Forelimb muscle (tissue), 1 donor: ENCODE results near the gene RHOF. TPM values are rescaled to one million over a fixed set of nuclear protein-coding genes. Genes with fewer than 3 reads are reported as not detected.
"Not testable (repeated sequence)": the region's sequence is repeated elsewhere in the genome, so short reads cannot be mapped to it uniquely, and the experiment has no call there.

Source experiments
- DNase-seq: peaks from one replicate; pipeline ENCODE4 v3.0.0-alpha.2; 2013; ENCODE audit warnings: low read depth
- polyA plus RNA-seq: library from polyadenylated mRNA; unstranded; fragments of 120-200 nt; gene quantifications from one replicate; pipeline ENCODE4 v1.2.1, GENCODE V29; 2013; ENCODE audit not compliant: insufficient read length

The RHOF gene
- polyA plus RNA-seq, 1 donor = 2.6 TPM

DNA sequence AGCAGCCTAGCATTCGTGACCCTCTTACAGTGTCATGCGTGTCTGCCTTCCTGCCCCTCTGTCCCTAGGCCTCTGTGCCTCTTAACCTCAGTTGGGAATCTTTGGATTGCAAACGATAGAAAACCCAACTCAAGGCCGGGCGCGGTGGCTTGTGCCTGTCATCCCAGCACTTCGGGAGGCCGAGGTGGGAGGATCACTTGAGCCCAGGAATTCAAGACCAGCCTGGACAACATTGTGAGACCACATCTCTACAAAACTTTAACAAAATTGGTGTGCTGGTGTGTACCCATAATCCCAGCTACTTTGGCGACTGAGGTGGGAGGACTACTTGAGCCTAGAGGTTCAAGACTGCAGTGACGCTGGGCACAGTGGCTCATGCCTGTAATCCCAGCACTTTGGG lies 44.2 kb downstream of the RHOF start:
- no peak for DNase-seq

DNA sequence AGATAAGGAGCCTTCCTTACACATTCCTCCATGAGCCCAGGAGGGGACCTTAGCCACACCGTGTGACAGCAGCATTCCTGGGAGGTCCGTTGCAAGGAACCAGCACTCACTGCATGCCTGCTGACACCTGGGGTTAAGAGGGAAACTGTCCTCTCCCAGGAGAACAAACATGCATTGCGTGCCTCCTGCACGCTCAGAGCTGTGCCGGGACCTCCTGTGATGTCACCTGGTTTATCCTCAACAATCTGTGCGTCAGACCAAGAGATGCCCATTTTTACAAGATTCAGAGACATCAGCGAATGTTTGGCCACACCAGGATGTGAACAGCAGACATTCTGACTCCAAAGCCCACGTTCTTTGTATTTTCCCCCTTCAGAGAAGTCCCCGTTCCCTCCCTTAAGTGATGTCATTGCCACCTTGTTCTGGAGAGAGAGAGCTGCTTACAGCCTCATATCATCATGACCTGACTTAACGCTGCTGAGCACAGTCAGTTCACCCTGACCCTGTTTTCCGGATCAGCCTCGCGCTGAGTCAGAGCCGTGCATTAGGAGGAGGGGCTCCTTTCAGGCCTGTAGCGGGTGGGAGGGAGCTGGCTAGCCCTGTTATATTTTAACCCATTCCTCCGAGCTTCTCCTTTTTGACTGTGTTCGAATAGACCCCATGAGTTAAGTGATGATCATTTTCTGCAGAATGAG lies 44.8 kb downstream of the RHOF start:
- no peak for DNase-seq

DNA sequence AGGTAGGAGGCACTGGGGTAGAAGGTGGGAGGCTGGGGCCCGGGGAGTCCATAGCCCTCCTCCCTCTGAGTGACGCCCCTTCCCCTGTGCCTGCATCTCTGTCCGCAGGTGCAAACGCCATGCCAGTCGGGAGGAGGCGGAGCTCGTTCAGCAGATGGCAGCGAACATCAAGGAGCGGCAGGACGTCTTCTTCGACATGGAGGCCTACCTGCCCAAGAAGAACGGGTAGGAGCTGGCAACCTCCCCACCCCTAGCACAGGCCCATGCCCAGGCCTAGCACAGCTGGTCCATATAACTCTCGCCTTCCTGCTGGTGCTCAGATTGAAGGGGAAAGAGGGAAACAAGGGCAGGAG lies 45.3 kb downstream of the RHOF start:
- DNase-seq = no peak

DNA sequence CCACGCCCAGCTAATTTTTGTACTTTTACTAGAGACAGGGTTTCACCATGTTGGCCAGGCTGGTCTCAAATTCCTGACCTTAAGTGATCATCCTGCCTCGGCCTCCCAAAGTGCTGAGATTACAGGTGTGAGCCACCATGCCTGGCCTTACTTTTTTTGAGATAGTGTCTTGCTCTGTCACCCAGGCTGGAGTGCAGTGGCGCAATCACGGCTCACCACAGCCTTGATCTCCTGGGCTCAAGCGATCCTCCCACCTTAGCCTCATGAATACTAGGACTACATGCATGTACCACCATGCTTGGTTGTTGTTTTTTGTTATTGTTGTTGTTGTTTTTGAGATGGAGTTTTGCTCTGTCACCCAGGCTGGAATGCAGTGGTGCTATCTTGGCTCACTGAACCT lies 47.9 kb downstream of the RHOF start:
- not testable (repeated sequence) for DNase-seq

DNA sequence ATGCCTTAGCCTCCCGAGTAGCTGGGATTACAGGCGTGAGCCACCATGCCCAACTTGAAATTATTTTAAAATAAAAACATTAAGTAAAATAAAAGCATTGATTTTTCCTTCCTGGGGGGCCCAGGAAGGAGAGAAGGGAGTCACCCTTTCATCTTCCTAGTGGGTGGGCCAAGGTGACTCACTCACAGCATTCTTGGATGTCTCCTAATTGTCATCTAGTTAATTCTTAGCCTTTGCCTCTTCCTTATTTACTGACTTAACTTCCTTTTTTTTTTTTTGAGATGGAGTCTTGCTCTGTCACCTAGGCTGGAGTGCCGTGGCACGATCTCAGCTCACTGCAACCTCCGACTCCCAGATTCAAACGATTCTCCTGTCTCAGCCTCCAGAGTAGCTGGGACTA lies 51.7 kb downstream of the RHOF start:
- no peak for DNase-seq

DNA sequence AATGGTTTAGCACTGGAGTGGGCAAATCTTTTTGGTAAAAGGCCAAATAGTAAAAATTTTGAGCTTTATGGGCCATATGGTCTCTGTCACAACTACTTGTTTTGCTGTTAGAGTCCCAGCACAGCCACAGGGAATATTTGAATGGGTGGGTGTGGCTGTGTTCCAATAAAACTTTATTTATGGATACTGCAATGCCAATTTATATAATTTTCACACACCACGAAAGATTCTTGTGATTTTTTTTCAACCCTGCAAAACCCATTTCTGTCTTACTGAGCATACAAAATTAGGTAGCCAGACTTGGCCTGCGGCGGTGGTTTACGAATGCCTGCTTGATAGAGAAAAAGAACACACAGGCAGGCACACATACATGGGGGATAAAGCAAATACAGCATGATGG lies 52.6 kb downstream of the RHOF start:
- DNase-seq = no peak

DNA sequence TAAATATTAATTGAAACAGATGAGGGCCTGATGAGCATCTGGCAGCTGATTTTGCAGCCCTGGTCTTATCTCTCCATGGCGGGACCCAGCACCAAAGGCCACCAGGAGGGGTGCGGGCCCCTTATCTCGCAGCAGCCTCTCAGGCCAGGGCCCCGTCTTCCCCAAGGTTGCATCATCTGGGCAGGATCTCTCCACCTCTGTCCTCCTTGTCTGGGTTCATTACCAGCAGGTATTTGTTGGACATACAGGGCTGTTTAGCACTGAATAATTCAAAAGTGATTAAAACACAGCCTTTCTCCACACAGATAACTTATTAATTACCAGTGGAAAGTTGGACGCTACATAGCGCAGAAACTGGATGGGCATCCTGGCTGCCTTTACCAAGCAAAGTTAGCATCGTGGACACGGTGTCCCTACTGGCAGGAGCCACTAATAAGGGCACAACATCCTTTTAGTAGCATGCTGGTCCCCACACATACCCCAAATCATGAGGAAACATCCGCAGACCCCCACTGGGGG lies 55.1 kb downstream of the RHOF start:
- no peak for DNase-seq

DNA sequence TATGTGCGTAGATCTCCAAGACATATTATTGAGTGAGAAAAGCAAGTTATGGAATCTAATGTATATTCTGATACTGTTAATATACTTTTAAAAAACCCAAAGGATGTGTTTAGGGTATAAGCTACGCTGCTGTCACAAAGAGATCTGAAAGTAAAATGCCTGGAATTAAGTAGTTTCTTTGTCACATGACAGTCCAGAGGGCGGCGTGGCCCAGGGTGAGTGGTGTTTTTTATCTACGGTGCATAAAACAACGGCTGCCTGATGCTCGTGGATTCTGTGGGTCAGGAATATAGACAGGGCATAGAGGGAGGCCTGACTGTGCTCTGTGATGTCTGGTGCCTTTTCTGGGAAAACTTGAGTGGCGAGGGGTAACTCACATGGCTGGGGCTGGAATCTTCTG lies 59.6 kb downstream of the RHOF start:
- DNase-seq = no peak

DNA sequence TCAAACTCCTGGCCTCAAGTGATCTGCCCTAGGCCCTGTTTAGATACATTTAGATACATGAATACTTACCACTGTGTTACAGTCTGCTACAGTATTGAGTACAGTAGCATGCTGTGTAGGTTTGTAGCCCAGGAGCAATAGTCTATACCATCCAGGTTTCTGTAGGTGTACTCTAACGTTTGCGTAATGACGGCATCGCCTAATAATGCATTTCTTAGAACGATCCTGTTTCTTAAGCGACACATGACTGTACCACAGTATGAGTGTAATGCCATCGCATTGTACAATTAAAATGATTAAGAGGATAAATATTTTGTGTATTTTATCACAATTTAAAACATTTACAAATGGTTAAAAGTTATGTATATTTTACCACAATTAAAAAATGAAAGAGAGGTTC lies 62.0 kb downstream of the RHOF start:
- DNase-seq = no peak

DNA sequence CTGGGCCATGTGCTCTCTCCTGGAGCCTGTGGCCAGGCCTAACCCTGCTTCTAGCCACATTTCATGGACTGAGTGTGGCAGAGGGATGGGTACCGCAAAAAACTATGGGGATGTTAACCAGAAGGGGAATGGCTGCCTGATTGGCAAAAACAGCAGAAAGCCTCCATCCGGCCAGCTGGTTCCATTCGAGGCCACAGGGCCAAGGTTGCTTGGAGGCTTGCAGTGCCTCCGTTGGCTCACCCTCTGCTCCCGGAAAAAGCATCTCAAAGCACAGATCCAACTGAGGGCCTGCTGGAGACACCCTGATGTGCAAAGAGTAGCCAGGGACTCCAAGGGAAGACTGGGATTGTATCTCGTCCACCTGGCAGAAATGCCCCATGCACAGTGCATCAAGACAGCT lies 64.5 kb downstream of the RHOF start:
- DNase-seq = no peak

Other genes with a start within 250 kb of the RHOF start
- 22.1 TPM for gene KDM2B, start 212.7 kb downstream of the RHOF start, polyA plus RNA-seq
- gene ORAI1, start 167.2 kb downstream of the RHOF start, polyA plus RNA-seq = 54.7 TPM
- gene MORN3, start 124.0 kb downstream of the RHOF start, polyA plus RNA-seq = 0.34 TPM
- 19.5 TPM for gene TMEM120B, start 80.9 kb downstream of the RHOF start, polyA plus RNA-seq
- 8.6 TPM for gene SETD1B, start 10.3 kb upstream of the RHOF start, polyA plus RNA-seq
- gene HPD, start 65.2 kb upstream of the RHOF start, polyA plus RNA-seq = 0.08 TPM
- 39.4 TPM for gene PSMD9, start 95.1 kb upstream of the RHOF start, polyA plus RNA-seq
- 1.3 TPM for gene CFAP251, start 124.9 kb upstream of the RHOF start, polyA plus RNA-seq
- gene BCL7A, start 228.2 kb upstream of the RHOF start, polyA plus RNA-seq = 16.8 TPM